ENCODE results near the gene PANX2.

PANX2 gene

GRCh38 chr22:50173311-50173982 lies 2.9 kb downstream of the PANX2 start:
- DNase-seq = no peak

- DNase-seq = no peak
Measured at GRCh38 chr22:50173983-50174355, 3.4 kb downstream of the PANX2 start.

GRCh38 chr22:50174382-50175190 lies 4.1 kb downstream of the PANX2 start:
- no peak for DNase-seq

GRCh38 chr22:50175191-50175461 lies 4.6 kb downstream of the PANX2 start:
- no peak for DNase-seq

DNA sequence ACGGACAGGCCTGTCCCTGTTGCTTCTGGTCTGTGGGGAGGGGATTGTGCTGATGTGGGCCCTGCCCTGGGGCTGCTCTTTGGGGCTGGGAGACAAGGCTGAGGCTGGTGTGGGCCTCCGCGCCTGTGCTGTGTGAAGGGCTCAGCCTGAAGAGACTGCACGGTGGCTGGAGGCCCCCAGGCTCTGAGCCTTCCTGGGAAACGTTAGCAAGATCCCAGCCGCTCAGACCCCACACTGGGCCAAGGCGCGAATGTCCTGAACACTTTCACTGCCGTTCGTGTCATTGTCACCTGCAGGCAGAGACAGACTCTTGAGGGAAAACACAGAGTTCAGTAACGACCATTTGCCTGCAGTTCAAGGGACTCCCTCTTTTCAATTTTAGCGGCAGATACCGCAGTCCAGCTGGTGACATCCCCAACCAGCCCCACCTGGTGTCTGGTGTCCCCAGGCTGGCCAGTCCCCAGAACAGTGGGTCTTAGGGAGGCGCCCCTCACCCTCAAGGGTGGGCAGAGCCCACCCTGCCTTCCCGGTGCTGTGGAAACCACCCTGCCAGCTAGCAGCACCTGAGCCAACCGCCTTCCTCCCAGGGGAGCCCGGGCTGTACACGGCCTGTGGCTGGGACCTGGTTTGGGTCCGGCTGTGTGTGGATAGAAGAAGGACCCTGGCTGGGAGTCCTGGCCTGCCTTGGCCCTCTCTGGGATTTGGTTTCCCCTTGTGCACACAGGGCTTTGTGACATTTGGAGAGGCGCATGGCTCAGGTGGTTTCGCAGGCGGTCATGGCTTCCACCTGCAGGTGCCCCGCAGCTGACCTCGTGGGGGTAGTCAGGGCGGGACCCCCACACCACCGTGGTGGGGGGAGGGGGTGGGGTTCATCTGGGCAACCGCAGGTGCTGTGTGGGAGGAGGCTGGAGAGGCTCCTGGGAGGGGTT lies 5.7 kb downstream of the PANX2 start:
- no peak for DNase-seq

GRCh38 chr22:50176850-50177536 lies 6.5 kb downstream of the PANX2 start:
- no peak for DNase-seq

- no peak for DNase-seq
Measured at GRCh38 chr22:50177537-50178470, 7.3 kb downstream of the PANX2 start.

DNA sequence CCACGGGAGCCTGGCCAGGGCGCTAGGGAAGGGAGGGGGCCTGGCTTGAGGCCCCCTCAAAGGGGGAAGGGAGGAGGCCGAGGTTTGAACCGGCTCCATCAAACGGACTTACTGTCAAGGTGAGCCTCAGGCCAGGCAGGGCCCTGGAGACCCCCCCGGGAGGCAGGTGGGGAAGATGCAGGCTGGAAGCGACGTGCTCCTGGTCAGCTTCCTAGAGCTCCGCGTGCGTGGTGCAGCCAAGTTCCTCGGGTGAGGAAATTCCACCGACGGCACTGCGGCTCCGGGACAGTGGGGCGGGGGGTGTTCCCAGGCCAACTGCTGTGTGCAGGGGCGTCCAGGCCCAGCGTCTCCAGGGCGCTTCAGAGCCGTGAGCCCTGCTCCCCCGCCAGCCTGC lies 7.9 kb downstream of the PANX2 start:
- no peak for DNase-seq

DNA sequence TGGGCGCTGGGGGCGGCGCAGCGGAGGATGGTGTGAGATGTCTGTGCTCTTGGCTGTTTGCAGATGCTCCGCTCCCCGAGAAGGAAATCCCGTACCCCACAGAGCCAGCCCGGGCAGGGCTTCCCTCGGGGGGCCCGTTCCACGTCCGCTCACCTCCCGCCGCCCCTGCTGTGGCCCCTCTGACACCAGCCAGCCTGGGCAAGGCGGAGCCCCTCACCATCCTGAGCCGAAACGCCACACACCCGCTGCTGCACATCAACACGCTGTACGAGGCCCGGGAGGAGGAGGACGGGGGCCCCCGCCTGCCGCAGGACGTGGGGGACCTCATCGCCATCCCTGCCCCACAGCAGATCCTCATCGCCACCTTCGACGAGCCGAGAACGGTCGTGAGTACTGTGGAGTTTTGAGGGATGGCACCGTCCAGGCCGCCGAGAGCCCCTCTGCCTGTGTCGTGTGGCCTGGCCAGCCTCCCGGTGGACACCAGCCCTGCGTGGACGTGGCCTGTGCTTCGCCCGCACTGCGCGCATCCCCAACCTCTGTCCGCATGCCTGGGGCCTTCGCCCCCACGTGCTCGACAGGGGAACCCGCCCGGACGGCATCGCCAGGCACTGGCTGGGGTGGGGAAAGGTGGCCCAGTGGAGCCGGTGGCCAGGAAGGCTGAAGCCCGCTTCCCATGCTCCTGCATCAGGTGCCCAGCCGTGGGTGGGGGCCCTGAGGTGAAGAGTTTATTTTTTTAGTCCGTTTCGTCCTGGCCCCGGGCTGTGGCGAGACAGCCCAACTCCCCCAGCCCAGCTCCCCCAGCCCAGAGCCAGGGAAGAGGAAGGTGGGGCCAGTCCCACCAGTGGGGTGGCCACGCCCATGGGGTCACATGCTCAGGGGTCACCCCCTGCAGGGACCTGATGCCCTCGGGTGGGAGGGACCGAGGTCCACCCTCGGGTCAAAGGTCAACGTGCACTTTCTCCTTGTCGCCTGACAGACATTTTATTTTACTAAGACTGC lies 8.6 kb downstream of the PANX2 start:
- DNase-seq = no peak

GRCh38 chr22:50179937-50180726 lies 9.6 kb downstream of the PANX2 start:
- no peak for DNase-seq

DNA sequence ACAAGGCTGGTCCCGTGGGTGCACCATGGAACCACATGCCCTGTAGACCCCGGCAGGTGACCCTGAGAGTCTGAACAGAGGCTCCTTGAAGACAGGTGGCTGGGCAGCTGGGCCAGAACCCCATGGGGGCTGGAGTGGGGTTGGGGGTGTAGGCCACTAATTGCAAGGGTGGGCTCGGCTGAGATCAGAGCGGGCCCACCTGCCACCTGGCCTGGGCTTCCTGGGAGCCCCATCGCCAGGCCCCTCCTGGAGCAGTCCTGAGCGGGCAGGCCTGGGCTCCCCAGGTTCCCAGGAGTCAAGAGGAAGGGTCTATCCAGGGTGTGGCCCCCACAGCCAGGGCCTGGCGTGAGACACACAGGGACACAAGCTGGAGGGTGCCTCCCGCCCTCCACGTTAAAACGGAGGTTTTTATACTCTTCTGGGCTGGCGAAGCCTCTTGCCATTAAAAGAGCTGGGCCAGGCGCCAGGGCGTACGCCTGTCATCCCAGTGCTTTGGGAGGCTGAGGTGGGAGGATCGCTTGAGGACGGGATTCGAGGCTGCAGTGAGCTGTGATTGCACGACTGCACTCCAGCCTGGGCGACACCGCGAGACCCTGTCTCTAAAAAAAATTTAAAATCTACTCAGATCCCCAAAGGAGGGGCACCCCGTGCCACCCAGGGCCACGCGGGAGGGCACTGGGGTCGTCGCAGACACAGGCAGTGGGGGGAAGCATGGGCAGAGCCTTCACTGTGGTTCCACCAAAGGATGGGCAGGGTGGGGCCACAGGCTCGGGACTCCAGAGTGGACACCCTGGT lies 10.4 kb downstream of the PANX2 start:
- no peak for DNase-seq

DNA sequence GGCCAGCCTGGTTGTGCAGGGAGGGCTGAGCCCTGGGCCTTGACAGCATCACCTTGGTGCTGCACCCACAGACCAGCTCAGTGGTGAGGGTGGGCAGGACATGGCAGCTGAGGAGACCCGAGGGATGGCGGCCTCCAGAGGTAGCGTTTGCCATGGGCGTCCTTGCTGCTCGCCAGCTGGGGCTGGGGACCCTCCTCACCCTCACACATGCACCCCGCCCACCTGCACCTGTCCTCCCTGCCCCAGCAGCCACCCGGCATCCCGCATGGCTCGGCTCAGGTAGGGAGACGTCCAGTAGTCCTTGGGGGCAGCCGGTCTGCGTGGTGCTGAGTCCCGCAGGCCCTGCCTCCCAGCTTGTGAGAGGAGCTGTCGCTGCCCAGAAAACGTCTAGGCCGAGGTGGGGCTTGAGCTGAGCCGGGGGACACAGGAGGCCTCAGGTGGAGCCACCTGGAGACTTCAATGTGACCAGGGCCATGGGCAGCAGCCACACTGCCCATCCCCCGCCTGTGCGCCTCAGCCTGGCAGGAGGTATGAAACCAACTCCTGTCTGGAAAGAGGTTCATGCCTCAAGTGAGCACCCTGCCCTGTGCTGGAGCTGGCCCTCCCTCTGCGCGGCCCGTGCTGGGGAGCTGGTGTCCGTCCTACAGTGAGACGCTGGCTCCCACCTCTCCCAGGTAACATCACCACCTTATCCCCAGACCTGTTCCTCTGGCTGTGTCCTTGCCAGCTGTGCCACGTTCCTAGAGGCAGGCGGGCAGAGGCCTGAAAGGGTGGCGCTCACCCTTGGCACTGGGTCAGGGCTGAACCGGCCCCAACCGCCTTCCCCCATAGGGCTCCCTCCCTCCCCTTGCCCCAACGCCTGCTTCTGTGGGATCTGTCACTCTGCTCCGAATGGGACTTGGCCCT lies 11.9 kb downstream of the PANX2 start:
- no peak for DNase-seq

- no peak for DNase-seq
Measured at GRCh38 chr22:50183141-50183971, 12.8 kb downstream of the PANX2 start.

DNA sequence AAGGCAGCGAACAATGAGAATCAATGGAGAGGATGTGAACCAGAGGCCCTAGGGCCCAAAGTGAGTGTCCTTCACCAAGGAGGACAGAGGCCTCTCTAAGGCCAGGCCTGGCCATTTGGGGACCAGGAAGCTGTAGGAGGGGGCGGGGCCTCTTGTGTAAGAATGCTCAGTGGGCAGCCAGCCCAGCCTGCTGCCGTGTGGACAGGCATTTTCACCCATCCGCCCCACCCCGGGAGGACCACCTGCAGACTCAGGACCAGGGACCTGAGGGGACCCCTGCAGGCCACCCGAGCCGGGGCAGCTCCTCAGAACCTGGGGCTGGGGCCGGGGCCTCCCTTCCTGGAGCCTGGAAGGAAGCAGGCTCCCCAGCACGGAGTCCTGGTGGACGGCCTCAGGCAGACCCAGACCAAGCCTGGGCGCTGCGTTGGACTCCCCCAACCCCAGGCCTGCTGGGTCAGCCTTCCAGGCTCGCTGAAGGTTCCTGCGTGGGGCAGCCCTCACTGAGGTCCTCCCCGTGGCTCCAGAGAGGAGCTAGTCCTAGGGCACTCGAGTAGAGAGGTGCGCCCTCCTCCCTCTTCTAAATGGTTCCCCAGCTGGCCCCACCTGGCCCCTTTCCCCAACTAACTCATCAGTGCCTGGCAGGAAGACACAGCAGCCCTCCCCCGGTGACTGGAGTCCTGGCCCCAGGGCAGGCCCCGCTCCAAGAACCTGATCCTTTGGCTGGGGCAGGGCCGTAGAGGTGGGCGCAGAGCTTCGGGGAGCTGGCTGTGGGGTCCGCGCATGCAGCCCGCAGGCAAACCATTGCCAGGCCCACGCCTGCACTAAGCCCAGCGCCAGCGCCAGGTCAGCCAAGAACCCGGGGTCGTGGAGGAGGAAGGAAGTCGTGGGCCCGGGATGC lies 13.7 kb downstream of the PANX2 start:
- DNase-seq = peak; percentile 36

GRCh38 chr22:50184902-50185374 lies 14.4 kb downstream of the PANX2 start:
- no peak for DNase-seq
